ENCODE measurements around the gene SULT1C3.
"Not testable (repeated sequence)": the region's sequence is repeated elsewhere in the genome, so short reads cannot be mapped to it uniquely, and the experiment has no call there.

Gene SULT1C3

DNA sequence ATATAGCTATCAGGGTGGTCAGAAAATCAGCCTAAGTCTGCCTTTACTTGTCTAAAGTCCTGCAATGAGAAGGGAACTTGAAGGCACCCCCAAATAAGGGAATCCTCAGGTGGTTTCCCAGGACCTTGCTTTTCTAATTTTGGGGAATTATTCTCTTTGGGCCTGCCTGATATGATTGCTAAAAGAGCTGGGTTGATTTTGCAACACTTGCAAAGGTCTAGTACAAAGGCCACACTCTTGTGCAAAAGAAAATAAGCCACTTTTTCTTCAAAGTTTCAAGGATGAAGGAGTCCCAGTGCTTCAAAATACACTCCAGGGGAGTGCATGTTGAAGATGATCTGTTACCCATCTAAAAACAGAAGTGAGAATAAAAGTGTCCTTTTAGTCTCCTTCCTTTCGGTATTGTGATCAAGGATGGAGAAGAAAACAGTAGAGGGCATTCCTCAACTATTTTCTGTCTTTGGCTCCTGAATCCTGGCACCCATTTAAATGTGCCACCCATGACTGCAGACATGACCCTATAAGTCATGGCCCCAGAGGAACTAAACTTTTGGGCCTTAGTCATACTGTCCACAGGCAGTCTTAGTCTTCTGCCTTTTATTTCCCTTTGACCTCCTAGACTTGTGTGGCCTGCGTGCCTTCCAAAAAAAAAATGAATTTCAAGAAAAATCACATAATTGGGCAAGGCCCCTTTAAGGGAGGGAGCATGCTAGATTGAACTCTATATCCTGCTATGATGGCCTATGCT, 5.1 kb downstream of the SULT1C3 start:
- DNase-seq (ENCODE audit: low spot score): no peak

DNA sequence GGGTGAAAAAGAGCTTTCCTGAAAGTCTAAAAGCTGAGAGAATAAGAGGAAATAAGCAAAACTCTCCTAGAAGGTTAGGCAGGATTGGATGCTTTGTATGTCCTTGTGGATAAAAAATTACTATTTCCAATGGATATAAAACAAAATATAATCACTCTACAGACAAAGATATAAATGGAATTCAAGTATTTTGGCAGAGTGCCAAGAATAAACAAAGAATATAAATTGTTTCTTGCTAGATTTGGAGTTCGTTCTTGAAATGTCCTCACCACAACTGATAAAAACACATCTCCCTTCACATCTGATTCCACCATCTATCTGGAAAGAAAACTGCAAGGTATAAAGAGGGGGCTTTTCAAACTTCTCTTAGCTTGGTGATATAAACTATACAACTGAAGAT, 13.3 kb downstream of the SULT1C3 start:
- no peak for DNase-seq (ENCODE audit: low spot score)

DNA sequence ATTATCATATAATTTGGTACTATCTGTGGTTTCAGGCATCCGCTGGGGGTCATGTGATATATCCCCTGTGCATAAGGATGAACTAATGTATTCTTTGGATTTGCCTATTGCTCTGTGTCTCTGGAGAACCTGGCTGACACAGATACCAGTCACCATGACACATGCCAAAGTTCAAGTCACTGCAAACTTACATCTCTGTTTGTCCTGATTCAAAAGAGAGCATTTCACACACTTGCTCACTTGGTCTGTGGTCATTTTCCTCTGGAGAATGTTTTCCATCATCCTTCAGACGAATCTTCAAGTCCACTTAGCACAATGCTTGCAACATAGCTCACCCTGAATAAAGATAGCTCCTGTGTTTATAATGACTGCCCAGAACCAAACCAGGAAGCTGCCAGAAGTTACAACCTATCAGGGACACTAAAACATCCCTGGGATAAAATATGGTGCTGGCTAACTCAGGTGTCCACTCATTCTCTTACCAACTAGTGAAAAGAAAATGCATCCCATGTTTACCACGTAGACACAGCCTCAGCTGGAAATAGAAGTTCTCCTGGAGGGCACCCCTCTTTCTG, 18.1 kb downstream of the SULT1C3 start:
- DNase-seq (ENCODE audit: low spot score): no peak

DNA sequence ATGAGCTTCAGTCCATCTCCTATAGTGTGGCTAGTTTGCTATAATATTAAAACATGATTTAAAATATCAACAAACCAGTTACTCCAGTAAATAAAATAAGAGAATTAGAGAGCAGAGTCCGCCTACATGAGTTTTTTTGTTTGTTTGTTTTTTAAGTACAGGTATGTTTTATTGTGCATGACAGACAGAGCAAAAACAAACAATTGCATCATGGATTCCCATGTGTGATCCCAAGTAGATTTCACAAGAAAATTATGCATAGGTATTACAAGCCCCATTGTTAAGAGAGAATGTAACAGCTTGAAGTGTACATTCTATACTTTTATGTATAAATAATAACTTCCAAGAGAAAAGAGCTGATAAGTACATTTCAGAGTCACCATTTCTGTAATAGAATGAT, 21.0 kb downstream of the SULT1C3 start:
- DNase-seq (ENCODE audit: low spot score): no peak

DNA sequence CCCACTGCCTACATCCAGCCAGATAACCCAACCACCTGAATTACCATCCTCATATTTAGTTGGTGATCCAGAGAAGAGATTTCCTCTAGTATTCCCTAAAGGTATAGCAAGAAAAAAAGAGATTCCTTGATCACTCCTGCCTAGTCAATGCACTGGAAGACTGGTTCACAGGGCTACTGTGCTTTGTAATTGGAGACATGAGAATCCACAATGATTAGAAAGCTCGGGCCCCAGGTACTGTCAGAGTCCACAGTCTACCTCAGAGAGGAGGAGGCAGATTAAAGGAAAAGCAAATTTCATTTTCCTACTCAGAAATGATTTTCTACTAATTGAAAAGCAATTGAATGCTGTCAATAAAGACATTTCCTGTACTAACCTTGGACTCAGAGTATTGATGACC, 22.3 kb downstream of the SULT1C3 start:
- no peak for DNase-seq (ENCODE audit: low spot score)

DNA sequence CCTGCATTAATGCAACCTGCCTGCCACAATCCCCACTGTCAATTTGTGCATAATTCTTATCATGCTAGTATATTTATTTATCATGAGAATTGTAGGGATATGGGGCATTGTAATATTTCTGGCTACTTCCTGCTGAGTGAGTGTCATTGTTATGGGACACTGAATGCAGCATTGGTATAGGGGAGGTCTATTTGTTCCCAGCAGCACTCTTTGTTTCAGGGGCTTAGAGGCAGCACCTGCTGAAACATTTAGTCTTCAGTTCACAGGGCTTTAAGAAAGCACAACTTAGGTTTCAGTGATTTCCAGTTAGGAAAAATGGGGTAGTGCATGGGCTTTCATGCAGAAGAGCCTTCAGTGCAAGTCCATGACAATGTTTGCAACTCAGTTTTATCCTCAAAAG, 23.6 kb downstream of the SULT1C3 start:
- no peak for DNase-seq (ENCODE audit: low spot score)

DNA sequence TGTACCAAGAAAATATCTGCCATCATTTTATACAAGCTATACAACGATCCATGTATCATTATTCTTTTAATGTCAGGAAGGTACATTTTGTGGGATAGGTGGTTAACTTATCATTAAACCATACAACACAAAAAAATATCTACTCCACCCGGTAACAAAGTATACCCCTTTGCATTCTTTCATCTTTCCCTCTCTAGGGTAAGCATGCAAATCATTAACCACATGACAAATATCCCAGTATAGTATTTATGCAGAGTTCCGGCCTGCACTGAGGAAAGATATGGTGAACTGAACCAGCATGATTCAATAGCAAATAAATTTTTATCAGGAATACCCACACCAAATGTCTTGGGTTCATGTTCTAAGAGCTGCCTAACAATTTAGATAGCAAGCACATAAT, 26.4 kb downstream of the SULT1C3 start:
- no peak for DNase-seq (ENCODE audit: low spot score)

DNA sequence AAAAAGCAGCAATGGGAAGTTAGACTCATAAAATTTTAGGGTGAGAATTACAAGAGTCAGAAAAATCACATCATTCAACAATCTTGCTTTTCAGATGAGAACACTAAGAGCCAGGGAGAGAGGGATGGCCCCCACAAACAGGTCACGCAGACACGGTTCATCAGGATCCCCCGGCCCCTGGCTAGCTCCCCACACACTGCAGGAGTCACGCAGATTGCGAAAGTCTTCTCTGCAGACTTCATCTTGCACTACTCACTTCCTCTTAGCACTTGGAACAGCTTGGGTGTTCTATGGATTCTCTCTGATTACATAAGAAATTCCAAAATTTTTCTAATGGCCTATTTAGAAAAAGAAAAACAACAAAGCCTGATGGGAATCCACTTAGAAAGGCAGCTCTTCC, 27.3 kb downstream of the SULT1C3 start:
- no peak for DNase-seq (ENCODE audit: low spot score)

DNA sequence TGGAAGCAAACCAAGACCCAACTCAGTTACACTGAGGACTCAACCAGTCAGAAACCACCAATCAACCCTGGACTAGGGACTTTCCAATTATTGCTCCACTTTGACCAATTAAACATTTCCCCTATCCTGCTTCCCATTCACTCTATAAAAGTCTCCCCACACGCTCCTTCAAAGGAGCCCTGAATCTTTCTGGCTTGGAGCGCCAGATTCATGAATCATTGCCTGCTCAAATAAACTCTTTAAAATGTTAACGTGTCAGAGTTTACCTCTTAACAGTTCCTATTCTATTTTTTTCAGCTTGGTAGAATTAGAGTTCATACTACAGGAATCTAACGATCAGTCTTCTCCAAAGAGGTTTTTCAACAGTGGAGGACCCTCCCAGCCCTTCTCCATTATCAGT, 28.2 kb downstream of the SULT1C3 start:
- no peak for DNase-seq (ENCODE audit: low spot score)

DNA sequence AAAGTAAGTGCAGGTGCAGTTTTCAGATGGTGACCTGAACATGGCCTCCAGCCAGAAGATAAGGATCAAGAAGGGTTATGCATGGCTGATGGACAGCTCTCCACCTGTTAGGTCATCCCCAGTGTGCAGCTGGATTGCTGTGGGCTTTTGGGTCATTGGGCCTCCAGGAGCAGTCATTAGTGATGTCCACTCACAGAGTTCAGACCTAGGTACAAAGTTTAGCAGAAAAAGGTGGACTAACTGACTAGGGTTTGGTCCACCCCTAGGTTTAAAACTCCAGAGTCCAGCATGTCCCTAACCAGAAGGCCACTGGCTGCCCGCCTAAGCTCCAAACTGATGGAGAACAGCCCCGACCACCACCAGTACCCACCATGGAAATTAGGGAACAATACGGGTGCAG, 30.6 kb downstream of the SULT1C3 start:
- no peak for DNase-seq (ENCODE audit: low spot score)

DNA sequence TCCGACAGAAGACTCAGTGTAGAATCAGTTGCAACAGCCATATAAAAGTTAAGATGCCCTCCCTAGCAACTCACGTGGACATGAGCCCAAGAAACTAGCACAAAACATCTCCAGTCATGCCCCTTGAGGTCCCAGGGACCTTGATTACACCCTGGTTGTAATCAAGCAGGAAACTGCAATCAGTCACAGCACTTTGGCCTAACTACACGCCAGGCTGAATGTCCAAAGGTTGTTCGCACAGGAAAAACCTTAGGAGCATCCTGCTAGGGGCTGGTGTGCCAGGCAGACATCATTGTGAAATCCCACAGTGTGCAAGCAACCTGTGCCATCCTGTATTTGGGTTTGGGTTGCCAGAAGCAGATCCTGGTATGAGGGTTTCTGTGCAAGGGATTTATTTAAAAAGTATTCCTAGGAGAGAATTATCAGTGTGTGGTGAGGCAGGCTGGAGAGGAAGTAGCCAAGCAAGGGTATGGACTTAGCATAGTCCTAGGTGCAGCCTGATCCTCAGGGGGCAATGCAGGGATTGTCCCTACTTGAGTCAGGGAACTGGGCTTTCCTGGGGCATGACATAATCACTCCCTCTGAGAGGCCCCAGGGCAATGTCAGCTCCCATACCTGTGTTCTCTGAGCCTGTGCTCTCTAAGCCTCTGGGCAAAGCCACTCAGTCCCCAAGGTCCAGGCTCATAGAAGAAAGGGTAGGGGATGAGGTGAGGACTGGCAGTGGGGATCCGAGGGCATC, 31.2 kb downstream of the SULT1C3 start:
- no peak for DNase-seq (ENCODE audit: low spot score)

DNA sequence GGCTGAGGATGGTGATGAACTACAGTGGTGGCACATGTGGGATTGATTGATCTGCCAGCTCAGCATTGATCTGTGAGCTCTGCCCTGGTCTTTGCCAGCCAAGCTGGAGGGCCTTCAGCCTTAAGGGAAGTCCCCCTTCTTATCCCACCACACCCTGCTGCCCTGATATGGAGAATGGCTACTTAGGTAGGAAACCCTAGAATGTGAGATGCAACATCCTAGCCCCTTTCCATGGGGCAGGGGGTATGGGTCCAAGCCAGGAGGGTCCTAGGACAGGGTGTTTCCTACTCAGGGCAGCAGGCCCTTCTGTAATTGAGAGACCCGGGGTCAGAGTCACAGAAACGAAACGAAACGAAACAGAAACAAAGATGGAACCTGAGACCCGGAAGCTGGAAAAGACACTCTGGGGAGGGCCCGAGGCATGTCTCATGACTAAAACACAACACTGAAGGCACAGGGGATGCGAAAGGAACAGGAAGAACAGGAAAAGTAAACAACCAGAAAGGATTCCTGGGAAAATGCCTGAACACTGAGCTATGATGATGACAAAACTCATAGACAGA, 32.0 kb downstream of the SULT1C3 start:
- no peak for DNase-seq (ENCODE audit: low spot score)

DNA sequence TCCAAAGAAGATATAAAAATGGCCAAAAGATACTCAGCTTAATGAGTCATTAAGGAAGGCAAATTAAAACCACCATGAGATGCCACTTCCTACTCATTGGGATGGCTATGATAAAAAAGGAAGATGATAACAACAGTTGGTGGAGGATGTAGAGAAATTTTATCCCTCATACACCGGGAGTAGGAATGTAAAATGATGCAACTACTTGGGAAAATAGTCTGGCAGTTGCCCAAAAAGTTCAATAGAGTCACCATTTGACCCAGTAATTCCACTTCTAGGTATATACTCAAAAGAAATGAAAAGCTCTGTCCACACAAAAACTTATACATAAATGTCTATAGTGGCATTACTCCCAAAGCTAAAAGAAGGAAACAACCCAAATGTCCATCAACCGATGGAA, 38.9 kb downstream of the SULT1C3 start:
- no peak for DNase-seq (ENCODE audit: low spot score)

DNA sequence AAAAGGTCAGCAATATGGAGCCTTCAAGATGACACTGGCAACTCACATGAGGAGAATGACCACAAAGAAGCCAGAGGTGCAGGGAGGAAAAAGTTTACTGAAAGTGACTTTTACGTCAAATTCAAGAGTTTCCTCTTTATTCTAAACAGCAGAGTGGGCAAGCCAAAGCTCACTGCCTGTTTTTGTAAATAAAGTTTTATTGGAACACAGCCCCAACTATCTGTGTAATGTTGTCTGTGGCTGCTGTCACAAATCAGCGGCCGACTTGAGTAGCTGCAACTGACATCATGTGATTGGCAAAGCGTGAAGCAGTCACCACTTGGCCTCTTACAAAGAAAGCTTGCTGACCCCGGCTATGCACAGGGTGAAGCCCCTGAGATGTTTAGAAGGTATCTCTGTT, 39.7 kb downstream of the SULT1C3 start:
- DNase-seq (ENCODE audit: low spot score): no peak

DNA sequence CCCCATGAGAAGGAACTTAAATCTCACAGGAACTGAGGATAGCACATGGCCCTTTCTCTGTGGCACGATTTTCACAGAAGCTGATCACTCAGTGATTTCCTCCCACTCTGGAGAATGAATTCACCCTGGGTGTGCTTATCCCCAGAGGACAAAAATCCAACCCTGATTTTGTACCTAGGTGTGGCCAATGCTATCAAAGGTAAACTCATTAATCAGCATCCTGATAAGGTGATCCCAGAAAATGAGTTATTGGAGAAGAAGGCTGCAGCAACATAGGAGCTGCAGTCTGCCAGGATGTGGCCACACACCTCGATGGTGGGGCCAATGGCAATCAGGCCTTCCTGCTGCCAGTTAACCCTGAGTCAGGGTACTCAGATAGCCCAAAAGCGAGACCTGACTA, 40.7 kb downstream of the SULT1C3 start:
- DNase-seq (ENCODE audit: low spot score): no peak

DNA sequence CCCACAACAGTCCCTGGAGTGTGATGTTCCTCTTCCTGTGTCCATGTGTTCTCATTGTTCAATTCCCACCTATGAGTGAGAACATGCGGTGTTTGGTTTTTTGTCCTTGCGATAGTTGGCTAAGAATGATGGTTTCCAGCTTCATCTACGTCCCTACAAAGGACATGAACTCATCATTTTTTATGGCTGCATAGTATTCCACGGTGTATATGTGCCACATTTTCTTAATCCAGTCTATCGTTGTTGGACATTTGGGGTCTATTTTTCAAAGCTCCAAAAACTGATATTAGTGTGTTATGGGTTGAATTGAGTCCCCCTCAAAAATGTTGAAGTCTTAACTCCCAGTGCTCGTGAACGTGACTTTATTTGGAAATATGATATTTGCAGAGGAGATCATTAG, 44.8 kb downstream of the SULT1C3 start:
- DNase-seq (ENCODE audit: low spot score): not testable (repeated sequence)

DNA sequence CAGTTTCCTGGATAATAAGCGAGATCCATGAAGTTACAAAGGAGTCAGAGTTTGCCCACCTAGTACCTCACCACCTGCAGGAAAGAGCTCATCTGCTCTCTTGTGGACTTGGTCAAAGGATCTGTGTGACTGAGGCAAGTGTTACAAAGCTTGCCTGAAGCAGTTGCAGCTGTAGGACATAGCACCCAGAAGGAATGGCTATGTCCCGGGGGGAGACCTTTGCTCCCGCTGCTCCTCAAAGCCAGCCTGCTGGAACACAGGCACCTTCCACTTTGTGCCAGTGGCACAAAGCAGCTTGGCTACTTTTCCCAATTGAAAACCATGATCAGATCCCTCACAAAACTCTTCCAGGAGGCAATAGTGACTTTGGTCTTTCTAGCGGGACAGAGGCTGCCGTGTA, 45.8 kb downstream of the SULT1C3 start:
- no peak for DNase-seq (ENCODE audit: low spot score)

DNA sequence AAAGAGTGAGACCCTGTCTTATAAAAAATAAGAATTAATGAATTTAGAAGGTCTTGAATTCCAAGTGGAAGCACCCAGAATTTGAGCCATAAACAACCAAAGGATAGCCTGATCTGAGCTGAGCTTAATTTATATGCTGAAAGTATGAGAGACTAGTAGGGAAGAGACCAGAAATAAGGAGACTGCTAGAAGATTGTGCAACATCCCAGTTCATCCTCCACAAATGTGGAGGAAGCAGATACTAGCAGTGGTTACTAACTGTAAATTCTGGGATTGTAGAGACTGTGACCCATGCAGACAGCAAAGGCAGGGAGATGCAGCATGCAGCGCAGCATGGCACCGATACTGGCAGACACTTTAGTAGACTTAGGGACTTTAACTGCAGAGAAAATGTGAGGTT, 47.4 kb downstream of the SULT1C3 start:
- DNase-seq (ENCODE audit: low spot score): no peak

DNA sequence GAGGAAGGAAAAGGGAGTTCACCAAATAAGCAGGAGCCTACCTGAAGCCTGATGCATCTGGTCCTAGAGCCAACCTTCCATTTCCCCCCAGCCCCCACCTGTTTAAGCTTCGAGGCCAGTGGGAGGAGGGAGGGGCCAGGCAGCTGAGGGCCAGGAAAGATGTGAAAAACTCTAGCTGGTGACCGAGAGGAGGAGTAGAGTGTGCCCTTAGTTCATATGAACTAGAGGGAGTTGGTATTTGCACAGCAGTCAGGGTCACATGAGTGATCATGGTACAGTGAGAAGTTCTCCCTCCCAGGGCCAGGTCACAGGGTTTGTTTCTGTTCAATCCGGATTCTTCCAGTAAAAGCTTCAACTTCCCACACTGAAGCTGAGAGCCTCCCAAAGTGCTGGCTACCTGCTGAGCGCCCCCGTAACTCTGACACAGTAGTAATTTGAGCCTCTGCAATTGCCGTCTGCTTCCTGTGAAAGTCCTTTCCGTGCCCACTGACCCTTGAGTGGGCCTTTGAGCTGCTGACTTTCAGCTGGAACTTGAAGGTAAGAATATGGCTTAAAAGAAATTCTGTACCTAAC, 48.9 kb downstream of the SULT1C3 start, which contains the start of gene SULT1C2:
SULT1C2 (plus strand) TSS at position 362 of the 573 bp plus-strand sequence. CDS start 4,773 bp downstream, outside the sequence.
- DNase-seq (ENCODE audit: low spot score): no peak

DNA sequence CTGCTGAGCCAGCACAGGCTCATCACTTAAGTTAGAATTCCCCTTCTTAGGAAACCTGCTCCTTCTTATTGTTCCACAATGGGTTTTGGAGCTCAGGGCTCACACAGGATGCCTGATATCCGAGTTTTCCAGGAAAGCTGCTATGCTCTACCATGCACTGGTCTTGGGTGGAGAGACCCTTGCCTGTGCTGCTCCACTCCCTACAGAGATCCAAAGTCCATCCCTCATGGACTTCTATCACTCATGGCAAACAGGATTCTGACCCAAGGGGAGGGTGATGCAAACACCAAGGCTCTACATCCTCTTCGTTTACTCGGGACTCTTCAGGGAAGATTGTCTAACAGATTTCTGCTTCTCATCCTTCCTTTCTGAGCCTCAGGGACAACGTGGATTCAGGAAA, 54.1 kb downstream of the SULT1C3 start:
- no peak for DNase-seq (ENCODE audit: low spot score)

DNA sequence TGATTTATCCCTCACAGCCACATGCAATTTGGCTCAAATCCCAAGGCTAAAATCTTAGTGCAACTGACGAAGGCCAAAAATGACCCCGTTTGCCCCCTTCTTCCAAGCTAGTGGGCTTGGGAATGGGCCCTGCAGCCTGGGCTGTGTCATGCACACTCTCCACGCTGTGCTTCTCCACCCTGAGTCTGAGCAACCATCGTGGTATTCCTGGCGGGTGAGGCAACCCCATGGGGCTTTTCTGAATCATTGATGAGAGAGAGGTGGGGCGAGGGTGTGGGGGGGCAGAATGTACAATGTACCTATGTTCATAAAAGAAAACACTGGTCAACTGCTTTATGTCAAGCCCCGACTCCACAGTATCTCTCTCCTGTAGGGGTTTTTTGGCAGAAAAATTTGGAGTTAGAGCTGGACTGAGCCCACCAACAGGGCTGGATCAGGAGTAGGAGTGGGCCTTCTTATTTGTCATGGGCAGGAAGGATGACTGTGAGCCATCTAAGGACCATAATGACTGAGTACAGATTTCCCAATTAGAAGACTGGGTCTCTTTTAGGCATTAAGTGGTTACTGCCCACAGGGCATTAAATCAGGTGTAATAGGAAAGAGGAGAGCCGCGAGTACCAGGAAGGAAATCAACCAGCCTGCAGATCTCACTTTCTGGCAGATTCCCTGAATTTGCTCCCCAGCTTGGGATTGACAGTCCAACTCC, 57.8 kb downstream of the SULT1C3 start:
- no peak for DNase-seq (ENCODE audit: low spot score)

DNA sequence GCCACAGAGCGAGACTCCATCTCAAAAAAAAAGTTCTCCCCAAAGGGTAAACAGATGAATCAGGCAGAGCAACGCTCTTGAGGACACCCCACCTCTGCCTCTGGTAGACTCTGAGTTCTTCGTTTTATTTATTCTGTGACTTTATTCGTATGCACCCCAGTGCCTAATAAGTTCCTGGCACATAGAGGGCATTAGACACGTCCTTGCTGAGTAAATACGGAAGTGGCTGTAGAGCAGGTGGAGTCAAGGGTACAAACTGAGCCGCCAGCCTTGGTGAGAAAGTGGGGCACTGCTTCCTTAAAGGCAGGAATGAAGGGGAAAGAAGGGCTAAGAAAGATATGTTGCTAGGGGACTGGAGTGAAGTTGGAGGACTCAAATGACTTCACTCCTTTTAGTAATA, 61.8 kb downstream of the SULT1C3 start:
- DNase-seq (ENCODE audit: low spot score): no peak

Measured in left forelimb (tissue), 1 donor.